GM23338 (cell line): ENCODE measurements around the gene DCLK1.

ENCODE experiments used
- CTCF ChIP-seq, 2 experiments: fragments of 200-600 bp in 1 of 2; sonication (generic) in 1 of 2; conservative IDR thresholded peaks; 2 replicates each; pipeline versions ENCODE4 v1.5.1 to v1.6.1; 2016 to 2017; ENCODE audit warnings: antibody characterized with exemption in 2 of 2, low read depth in 2 of 2, mild to moderate bottlenecking in 2 of 2, moderate library complexity in 1 of 2
- EZH2 ChIP-seq: fragments of 200-600 bp; sonication (generic); IDR thresholded peaks from one replicate; pipeline ENCODE4 v1.8.0; 2017; ENCODE audit warnings: antibody characterized with exemption, mild to moderate bottlenecking, low read depth; ENCODE audit not compliant: unreplicated experiment
- EZH2phosphoT487 ChIP-seq: fragments of 200-600 bp; sonication (generic); IDR thresholded peaks from one replicate; pipeline ENCODE4 v1.8.1; 2018; ENCODE audit warnings: antibody characterized with exemption; ENCODE audit not compliant: unreplicated experiment
- JUNB ChIP-seq: IDR thresholded peaks from one replicate; pipeline ENCODE4 v1.6.1; 2016; ENCODE audit warnings: antibody characterized with exemption; ENCODE audit not compliant: unreplicated experiment
- REST ChIP-seq: IDR thresholded peaks from one replicate; pipeline ENCODE4 v1.6.1; 2018; ENCODE audit warnings: antibody characterized with exemption; ENCODE audit not compliant: unreplicated experiment

- TF ChIP-seq JUNB (no peak), CTCF (conservative IDR thresholded peaks at IDR 0.05; ENCODE audit: low read depth in 2 of 2) (peak; percentile 45 to 61), REST (no peak), EZH2 (no peak), EZH2phosphoT487 (no peak)
Observed at GRCh38 chr13:36086117-36086516, 45.1 kb downstream of the DCLK1 start.
